Prostate gland (tissue), 2 donors: ENCODE measurements around the gene UTP11.

ENCODE experiments used
- POLR2A ChIP-seq: fragments of 450-650 bp; IDR thresholded peaks from one replicate; pipeline ENCODE4 v1.6.1; 2016; ENCODE audit warnings: antibody characterized with exemption, mild to moderate bottlenecking
- POLR2AphosphoS5 ChIP-seq: sonication (generic); formaldehyde crosslinking; IDR thresholded peaks from one replicate; pipeline ENCODE4 v1.6.1; 2017; ENCODE audit warnings: antibody characterized with exemption
- TF ChIP-seq, protein P1 (sequence below), 4 experiments: fragments of 200-600 bp in 2 of 4; fragments of 450-650 bp in 2 of 4; sonication (generic) in 2 of 4; IDR thresholded peaks; 1 replicate in 3 of 4; 2 replicates in 1 of 4; pipeline ENCODE4 v1.5.1; 2016 to 2019; ENCODE audit warnings: antibody characterized with exemption in 4 of 4, mild to moderate bottlenecking in 2 of 4, moderate library complexity in 2 of 4

DNA sequence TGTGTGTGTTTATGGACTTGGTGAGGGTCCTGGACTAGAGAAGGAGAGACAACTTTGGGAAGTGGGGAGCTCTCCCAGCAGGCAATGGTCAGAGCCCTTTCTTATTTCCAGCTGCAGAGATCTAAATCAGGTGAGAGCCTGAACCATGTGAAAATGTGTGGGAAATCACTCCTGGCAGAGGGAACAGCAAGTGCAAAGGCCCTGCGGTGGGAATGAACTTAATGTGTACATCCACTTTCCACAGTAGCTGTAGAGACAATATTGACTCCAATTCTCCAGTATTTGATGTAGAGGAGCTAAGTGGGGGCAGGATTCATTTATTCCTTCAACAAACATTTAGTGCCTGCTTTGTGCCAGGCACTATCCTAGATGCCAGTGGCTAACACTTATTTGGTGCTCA lies 48.8 kb downstream of the UTP11 start:
- TF ChIP-seq POLR2A: no peak
- TF ChIP-seq, protein P1, sequence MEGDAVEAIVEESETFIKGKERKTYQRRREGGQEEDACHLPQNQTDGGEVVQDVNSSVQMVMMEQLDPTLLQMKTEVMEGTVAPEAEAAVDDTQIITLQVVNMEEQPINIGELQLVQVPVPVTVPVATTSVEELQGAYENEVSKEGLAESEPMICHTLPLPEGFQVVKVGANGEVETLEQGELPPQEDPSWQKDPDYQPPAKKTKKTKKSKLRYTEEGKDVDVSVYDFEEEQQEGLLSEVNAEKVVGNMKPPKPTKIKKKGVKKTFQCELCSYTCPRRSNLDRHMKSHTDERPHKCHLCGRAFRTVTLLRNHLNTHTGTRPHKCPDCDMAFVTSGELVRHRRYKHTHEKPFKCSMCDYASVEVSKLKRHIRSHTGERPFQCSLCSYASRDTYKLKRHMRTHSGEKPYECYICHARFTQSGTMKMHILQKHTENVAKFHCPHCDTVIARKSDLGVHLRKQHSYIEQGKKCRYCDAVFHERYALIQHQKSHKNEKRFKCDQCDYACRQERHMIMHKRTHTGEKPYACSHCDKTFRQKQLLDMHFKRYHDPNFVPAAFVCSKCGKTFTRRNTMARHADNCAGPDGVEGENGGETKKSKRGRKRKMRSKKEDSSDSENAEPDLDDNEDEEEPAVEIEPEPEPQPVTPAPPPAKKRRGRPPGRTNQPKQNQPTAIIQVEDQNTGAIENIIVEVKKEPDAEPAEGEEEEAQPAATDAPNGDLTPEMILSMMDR (IDR thresholded peaks at IDR 0.05): no peak
- no peak for TF ChIP-seq POLR2AphosphoS5
